HG03066 (cell line): Measurements from ENCODE around the gene ARHGAP42.
A peak's percentile ranks its signal among the peaks of the same experiment; 100 is the strongest.

ENCODE experiments used
- ATAC-seq: cut with Tn5 transposase; IDR thresholded peaks from one replicate; pipeline ENCODE4 v1.9.1; 2021; ENCODE audit warnings: low read depth; ENCODE audit not compliant: unreplicated experiment

Gene ARHGAP42

DNA sequence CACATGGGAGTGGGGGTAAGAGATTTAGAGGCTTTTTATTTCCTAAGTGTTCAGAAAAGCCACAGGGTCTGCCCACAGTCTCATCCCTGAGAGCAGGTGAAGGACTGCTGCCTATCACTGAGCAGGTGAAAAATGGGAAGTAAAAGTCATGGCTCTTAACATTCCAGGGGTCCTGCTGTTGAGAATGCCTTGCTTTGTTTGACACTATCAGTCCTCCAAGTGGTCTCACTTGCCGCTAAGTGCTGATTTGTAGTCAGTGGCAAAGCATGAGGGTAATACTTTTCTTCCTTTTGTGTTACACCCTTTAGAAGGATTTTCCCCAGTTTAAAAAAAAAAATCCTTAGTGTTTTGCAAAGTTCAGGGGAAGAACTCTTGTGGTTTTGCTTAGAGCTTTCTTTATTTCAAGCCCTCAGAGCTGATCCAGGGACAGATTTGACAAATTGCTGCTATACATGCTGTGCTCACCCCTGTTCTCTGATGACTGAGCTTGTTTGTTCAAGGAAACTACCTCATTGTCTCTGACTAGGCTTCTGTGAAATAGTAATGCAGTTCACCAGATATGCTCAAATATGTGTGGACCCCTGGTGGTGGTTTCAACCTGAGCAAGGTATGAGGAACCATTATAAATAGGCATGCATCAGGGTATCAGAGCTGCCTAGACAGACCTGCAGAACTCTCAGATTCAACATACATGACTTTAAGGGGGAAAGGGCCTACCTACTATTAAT, 141.0 kb downstream of the ARHGAP42 start:
- ATAC-seq: peak; percentile 62

DNA sequence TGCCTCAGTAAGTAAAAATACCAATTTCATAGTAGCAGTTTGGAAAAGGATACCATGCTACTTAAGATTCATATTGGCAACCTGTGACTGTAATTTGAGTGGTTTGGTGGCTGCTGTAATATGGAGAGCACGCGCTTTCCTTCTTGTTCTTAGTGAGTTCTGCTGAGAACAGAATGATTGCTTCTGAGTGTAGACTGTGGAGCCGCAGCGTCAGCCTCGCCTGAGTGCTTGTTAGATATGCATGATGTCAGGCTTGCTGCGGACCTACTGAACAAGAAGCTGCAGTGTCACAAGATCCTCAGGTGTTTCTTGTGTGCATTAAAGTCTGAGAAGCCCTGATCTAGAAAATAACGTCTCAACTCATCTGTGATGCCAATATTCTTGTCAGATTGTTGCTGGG, 143.2 kb downstream of the ARHGAP42 start:
- ATAC-seq: no peak

DNA sequence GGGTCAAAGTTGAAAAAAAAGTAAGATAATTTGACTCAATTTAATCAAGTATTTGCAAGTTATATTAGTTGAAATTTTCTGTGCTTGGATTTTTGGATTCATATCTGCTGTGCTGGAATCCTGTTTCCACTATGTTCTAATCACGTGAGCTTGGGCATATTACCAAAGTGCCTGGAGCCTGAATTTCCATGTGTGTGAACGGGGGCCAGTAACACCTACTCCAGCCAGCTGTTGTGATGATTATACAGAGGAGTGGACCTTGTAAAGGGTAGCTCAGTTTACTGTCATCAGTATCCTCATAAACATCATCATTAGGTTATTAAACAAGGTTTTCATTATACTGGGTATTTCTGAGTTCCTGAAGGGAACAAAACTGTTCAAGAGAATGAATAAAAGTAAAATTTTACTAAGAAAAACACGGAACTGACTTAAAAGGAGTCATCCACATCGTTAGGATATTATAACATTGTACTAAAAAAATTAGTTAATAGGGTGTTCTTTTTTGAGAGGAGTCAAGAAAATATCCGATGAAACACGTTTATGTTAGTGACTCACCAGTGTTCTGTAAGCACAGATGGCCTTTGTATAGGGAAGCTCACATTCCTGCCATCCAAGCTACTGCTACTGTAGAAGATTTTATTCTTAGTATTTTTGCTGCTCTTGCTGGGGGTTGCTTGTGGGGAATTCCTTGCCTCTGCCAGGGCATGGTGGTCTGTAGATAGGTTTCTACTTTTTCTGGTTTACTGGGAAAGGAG, 144.1 kb downstream of the ARHGAP42 start:
- no peak for ATAC-seq

DNA sequence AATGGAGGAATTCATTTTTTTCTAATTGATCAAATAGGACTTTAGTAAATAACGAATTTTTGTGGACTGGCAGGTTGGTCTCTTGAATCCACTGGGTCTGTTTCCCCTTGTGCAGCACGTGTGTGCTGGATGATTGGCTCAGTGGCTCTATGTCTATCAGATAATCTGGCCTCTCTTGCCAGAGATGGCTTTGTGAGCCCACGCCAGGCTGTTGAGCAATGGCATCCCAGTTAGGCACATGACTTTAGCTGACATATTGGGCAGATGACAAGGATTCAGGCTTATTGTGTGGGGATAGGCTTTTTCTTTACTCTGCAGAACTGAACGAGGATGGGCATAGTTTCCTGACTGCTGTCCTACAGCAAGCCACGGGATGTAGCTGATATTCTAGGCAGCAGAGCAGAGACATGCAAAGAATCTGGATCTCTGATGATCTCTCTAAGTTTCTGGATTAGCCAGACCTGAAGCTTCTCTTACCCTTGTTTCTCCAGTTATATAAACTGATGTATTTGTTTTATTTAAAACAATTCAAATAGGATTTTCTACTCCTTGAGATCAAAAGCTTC, 144.9 kb downstream of the ARHGAP42 start:
- no peak for ATAC-seq

DNA sequence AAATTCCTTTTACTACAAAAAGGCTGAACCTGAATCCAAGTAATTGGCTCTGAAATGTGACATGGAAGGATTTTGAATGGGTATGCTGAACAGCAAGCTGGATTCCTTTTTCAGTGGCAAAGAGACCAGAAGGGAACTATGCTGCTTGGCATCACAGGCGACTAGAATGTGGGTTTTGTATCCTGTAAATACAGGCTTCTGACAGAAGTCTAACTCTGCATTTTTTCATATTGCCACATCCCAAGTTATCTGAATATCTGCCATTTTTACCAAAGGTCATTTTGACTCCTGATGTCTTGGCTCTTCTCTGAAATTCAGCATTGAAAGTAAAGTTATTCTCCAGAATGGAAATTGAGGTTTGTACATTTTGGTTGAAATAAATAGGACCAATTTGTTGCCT, 145.7 kb downstream of the ARHGAP42 start:
- ATAC-seq: no peak

DNA sequence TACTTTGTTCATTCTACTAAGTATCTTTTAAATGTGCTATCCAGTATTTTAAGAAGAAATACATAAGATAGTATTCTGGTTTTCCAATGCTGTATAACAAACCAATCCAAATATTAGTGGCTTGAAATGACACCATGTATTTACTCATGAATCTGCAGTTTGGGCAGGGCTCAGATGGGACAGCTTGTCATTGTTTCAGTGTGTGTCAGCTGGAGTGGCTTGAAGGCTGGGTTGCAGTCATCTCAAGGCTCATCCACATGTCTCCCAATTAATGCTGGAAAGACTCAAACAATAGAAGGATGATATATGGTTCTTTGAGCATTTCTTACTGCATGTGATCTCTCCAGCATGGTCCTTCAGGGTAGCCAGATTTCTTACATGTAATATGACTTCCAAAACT, 146.2 kb downstream of the ARHGAP42 start:
- ATAC-seq: no peak

DNA sequence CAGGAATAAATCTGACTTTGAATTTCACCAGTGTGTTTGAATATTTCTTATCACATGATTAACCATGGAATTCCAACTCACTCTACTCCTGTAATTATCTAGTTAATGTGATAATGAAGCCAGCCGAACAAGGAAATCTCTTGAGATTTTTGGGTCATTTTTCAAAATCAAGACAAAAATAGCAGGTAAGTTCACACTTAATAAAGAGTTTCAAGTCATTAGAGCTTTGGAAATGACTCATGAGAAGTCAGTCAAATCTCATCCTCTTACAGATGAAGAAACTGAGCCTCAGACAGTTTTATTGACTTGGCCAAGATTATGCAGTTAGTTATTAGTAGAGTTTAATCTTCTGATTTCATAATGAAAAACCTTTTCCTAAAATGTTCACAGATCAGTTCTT, 148.8 kb downstream of the ARHGAP42 start:
- ATAC-seq: no peak

DNA sequence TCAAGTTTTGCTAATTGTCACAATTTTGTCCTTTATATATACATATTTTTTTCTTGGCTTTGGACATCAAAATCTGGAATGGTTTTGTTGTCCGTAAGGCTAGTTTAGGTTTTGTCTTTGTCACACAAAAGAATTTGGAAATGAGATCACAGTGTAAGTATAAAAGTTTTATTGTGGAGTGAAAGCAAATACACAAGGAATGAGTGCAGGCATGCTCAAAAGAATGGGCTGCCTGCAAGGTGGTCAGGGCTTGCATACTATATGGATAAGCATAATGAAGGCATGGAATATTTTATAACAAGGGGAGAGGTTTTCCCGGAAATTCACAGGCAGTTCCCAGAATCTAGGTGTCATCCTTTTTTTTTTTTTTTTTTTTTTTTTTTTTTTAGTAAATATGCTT, 150.2 kb downstream of the ARHGAP42 start:
- no peak for ATAC-seq

DNA sequence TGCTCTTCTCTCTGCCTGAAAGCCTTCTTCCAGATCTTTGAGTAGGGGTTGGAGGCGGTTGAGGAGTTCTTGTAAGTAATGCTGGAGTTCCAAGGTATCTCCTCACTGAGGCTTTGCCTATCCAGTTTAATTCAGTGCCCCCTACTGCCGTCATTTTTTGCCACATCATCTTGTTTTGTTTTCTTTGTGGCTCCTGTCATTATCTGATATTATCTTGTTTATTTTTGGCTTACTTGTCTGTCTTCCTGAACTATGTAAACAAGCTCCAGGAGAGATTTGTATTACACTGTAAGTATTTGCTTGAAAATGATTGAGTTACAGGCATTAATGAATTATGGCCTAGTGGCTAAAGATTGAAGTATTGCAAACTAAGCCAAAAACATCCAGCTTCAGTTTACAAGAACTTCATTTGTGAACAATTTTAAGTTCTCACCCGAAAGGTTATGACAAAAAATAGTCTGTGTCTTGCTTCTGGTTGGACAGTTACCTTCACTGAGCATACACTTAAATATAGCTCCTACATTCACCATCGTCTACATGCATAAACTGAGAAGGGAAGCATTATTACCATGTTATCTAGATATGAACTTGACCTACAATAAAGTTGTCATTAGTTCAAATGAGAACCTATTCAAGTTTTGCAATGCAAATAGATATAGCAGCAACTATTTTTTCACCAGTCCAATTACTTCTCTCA, 154.8 kb downstream of the ARHGAP42 start:
- no peak for ATAC-seq

DNA sequence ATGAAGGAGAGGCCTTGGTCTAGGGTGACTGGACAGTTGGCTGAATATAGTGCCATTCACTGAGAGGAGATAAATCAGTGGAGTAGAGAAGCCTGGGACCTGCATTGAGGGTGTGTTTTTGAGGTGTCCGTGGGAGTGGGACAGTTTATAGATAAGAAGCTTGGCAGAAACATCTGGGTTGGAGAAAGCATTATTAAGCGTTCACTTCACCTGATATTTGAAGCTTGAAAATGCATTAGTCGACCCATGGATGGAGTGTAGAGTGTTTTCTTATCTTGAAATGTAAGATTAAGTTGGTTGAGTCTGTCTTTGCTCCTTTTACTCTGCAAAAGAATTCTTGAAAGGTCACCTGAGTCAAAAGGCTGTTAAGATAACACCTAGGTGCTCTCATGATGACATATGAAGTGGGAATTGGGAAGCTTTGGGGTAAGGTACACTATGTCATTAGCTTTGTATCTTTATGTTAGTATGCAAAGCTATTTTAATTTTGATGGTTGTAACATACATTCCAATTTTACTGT, 160.7 kb downstream of the ARHGAP42 start:
- ATAC-seq: no peak

DNA sequence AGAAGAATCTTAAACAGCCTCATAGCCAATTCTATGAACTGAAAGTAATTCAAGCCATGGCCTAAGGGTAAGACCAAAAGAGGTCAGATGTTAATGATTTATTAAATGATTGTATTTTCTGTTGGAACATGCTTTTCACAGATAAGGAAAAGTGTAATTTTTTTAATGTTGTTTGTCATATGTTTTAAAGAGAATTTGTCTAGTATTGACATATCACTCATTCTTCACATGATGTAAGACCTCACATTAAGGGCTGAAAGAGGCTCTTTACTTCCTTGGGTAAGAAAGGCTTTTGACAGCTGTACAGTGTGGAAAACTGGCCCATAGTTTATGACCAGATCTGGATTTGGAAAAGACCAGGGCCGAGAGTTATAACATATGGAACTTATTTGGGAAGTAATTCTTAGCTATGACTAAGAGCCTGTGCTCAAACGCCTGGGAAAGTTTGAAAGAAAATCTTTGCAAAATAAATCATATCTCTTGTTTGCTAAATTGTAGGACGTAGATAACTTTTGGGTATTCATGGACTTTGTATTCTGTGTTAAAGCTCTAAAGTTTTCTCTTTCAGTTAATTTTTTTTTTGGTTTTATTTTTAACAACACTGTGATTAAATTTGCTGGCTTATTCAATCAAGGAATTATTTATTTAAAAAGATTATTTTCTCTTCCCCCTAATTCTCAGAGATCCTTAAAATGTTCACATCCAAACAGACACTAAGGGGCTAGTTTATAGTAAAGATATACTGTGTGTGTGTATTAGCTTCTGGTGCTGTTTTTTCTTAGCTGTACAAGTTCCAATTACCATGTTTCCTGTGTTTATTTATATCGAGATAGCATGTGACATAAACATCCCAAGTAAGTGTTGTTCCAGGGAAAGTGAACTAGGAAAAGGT, 162.2 kb downstream of the ARHGAP42 start:
- no peak for ATAC-seq

DNA sequence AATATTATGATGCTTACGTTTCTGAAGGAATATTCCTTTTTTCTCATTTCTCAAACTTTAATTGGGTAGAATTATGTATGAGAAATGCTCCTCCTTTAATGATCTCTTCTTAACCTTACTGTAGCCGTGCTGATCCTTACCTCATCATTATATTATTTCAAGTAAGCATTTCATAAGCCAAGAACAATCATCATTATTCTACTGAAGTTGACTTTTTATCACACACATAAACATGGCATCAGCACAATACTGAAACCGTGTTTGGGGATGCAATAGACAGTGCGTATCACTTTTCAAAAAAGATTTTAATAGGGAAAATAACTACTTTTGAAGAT, 162.8 kb downstream of the ARHGAP42 start:
- no peak for ATAC-seq

DNA sequence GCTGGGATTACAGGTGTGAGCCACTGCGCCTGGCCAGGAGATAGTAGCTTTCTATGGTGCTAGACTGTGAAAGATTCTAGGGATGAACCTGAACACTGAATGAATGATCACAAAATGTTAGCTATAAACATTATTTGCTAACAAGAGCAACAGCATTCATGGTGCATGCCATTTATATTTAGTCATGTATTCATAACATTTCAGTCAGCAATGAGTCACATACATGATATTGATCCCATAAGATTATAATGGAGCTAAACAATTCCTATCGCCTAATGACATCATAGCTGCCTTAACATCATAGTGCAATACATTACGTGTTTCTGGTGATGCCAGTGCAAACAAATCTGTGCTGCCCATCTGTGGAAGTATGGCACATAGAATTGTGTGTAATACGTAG, 164.1 kb downstream of the ARHGAP42 start:
- no peak for ATAC-seq

DNA sequence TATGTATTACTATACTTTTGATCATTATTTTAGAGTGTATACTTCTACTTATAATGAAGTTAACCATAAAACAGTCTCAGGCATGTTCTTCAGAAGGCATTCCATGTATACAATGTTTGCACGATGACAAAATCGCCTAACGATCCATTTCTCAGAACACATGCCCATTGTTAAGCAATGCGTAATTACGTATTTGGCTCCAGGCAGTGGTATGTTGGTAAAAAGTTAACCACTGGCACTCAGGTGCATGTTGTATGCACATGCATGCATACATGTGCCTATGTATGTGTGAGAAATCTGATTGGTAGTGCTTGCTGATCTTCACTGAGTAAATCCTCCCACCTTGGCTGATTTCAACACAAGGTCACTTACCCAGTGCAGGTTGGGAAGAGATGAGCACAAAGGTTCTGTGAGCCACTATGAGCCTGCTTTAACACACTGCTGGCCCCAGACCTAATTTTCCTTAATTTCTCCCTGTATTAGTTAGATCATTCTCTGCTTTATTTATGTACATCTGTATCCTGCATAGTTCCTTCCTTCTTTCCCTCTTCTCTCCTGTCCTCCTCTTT, 164.6 kb downstream of the ARHGAP42 start:
- no peak for ATAC-seq

DNA sequence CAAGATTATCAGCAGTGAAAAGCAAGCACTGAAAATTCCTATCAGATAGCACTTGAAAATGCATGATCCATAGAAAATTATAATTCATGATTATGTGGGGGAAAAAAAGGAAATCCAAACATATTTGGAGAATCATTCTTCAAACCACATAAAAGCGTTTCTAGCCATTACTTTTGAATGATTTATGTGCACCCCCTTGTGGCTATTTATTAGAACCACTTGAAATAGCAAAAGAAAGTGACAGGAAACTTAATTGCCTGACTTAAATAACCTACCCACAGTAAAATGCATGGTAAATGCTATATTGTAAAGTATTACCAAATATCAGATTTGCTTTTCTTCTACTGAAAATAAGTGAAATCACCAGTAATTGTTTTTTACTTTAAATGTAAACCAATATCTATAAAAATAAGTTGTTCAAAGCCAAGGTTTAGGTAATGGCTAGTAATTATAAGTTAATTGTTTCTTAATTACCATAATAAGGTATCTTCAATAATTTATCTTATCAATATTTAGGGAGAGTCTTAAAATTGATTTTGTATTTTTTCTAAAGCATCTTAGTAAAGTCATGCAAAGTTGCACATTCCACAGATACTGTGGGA, 168.5 kb downstream of the ARHGAP42 start:
- ATAC-seq: no peak

DNA sequence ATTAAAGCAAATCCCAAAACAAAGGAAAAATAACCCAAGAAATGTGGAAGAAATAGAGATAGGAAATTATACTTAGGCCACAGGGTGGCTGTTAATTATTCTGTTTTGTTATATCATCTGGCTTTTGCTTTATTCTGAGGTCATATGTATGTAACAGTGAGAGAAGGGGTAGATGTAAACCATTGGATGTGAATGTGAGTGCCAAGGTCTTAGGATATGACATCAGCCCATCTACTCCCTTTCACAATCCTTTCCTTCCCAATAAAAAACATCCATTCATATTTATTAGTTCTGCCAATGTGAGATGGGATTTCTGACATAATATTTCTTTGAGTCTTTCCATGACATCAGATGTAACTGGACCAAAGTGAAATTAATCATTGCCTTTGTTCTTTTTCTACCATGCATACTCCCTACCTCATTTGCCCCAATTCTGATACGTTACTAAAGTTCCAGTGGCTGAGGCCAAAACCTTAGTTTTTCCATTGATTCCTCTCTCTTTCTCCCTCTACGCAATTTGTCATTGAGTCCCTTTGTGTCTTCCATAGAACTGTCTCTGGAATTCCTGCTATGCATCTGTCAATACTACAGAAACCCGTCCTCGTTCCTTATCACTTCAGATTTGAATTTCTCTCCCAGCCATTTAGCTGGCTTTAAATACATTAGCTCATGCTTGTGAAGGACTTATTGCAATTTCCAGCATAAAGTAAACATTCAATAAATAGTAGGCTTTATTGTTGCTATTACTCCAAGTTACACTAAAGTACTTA, 170.3 kb downstream of the ARHGAP42 start:
- ATAC-seq: no peak

DNA sequence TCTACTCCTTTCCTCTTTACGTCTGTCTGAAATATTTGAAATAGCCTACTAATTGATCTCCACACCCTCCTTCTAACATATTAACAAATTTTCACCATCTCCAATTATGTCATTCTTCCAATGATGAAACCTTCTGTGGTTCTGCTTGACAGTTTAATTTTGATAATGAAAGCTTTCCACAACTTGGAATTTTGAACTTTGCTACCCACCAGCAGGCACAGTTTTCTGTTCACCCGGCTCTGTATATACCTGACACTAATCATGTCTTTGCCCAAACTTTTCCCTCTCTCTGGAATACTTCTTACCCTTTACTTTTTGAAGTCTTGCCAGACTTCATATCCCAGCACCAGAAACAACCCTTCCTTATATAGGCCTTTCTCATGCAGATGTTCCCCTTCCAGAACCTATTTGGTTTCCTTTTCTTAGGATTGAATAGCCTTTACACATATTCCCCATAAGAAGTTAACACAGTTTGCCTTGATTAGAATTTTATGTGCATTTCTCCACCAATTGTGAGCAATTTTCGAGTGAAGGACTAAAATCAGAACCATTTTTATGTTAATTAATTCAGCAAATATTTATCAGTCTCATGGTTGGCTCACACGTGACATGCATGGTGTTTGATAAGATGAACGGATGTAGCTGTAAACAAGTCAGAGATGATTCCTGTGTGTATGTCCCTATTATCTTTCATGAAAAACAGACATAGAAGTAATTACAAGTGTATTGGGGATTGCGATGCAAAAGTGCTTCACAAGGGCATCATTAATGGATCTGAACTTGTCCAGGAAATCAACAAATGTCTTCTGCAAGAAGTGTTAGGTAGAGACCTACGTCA, 173.4 kb downstream of the ARHGAP42 start:
- no peak for ATAC-seq

DNA sequence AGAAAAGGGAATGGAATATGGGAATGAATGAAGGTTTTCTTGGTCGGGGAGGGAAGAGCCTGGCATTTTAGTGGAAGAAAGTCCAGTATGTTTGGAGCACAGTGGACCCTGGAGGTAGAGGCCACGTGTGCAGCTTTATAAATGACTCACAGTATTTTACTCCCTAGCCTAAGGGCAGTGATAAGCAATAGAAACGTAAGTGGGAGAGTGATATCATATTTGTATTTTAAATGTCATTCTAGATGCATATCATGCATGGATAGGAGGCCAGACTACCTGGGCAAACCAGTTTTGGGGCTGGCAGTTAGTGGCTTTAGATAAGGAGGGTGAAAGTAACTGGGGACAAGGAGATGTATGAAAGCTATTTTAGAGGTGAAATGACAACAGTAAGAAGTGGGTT, 174.1 kb downstream of the ARHGAP42 start:
- ATAC-seq: no peak
